Vagina (tissue), 2 donors: ENCODE results near the gene RMND1.

Experiments used
- CTCF ChIP-seq, 3 experiments: fragments of 450-650 bp in 2 of 3; fragments of 200-600 bp in 1 of 3; sonication (generic) in 1 of 3; IDR thresholded peaks; one replicate each; pipeline ENCODE4 v1.5.1; 2017 to 2019; ENCODE audit warnings: antibody characterized with exemption in 3 of 3, mild to moderate bottlenecking in 2 of 3, moderate library complexity in 2 of 3
- POLR2A ChIP-seq, 2 donors: fragments of 450-650 bp; IDR thresholded peaks; one replicate each; pipeline ENCODE4 v1.6.1; 2017; ENCODE audit warnings: antibody characterized with exemption in 2 of 2, mild to moderate bottlenecking in 2 of 2, moderate library complexity in 2 of 2

GRCh38 chr6:151376440-151376839, 75.5 kb downstream of the RMND1 start:
- no peak for TF ChIP-seq POLR2A (IDR thresholded peaks at IDR 0.05)
- TF ChIP-seq CTCF (IDR thresholded peaks at IDR 0.05) = no peak
